SK-N-SH treated with all-trans-retinoic acid at 6 μM for 48 hours (cell line): ENCODE results near the gene TMEM132D.

Experiments
- ISL1 ChIP-seq: fragments of 250-450 bp; sonication (Bioruptor Pico); IDR thresholded peaks from 2 replicates; pipeline ENCODE4 v2.1.2; 2022; ENCODE audit warnings: mild to moderate bottlenecking, moderate library complexity
- PATZ1 ChIP-seq: fragments of 250-450 bp; sonication (Bioruptor Pico); IDR thresholded peaks from 2 replicates; pipeline ENCODE4 v1.8.0; 2020; ENCODE audit warnings: mild to moderate bottlenecking, moderate library complexity, borderline replicate concordance
- RARB ChIP-seq: fragments of 250-450 bp; sonication (Bioruptor Pico); IDR thresholded peaks from 2 replicates; pipeline ENCODE4 v1.8.0; 2021; ENCODE audit warnings: mild to moderate bottlenecking, moderate library complexity
- TSHZ2 ChIP-seq: fragments of 250-450 bp; sonication (Bioruptor Pico); IDR thresholded peaks from 2 replicates; pipeline ENCODE4 v1.5.0; 2020; ENCODE audit warnings: mild to moderate bottlenecking, moderate library complexity
- ZFP3 ChIP-seq: fragments of 250-450 bp; sonication (Bioruptor Pico); IDR thresholded peaks from 2 replicates; pipeline ENCODE4 v1.5.0; 2020; ENCODE audit warnings: mild to moderate bottlenecking, moderate library complexity
- ZFP30 ChIP-seq: fragments of 450-650 bp; formaldehyde crosslinking; IDR thresholded peaks from 2 replicates; pipeline ENCODE4 v1.5.0; 2022; ENCODE audit warnings: mild to moderate bottlenecking, moderate library complexity
- ZNF70 ChIP-seq: fragments of 450-650 bp; formaldehyde crosslinking; IDR thresholded peaks from 2 replicates; pipeline ENCODE4 v1.5.0; 2020; ENCODE audit warnings: mild to moderate bottlenecking, moderate library complexity

- no peak for TF ChIP-seq ISL1 (CRISPR knock-in tag)
- TF ChIP-seq ZFP3 (CRISPR knock-in tag) = no peak
- TF ChIP-seq TSHZ2 (CRISPR knock-in tag) = no peak
- TF ChIP-seq ZFP30 = no peak
- no peak for TF ChIP-seq PATZ1 (CRISPR knock-in tag)
- TF ChIP-seq RARB = no peak
- TF ChIP-seq ZNF70 (CRISPR knock-in tag) = no peak
These were observed 315.7 kb downstream of the TMEM132D start for GRCh38 chr12:129588142-129588541.
